Stimulated activated CD8-positive, alpha-beta memory T cell treated with anti-CD3 and anti-CD28 coated beads, Interleukin-12 subunit alpha, Interleukin-12 subunit beta, amount 100 ng/mL, for 4 hours (primary cell): Measurements from ENCODE around the gene KRT20.
"Not testable (repeated sequence)": the region's sequence is repeated elsewhere in the genome, so short reads cannot be mapped to it uniquely, and the experiment has no call there.

Experiments used
- DNase-seq: peaks from one replicate; pipeline ENCODE4 v3.0.0-alpha.2; 2020; ENCODE audit warnings: low read depth

The KRT20 gene, protein sequence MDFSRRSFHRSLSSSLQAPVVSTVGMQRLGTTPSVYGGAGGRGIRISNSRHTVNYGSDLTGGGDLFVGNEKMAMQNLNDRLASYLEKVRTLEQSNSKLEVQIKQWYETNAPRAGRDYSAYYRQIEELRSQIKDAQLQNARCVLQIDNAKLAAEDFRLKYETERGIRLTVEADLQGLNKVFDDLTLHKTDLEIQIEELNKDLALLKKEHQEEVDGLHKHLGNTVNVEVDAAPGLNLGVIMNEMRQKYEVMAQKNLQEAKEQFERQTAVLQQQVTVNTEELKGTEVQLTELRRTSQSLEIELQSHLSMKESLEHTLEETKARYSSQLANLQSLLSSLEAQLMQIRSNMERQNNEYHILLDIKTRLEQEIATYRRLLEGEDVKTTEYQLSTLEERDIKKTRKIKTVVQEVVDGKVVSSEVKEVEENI

GRCh38 chr17:40884708-40885512 is at the start of gene KRT20:
KRT20 (minus strand) TSS chr17:40885242; CDS start chr17:40885185, 57 bp downstream.
- no peak for DNase-seq

DNA sequence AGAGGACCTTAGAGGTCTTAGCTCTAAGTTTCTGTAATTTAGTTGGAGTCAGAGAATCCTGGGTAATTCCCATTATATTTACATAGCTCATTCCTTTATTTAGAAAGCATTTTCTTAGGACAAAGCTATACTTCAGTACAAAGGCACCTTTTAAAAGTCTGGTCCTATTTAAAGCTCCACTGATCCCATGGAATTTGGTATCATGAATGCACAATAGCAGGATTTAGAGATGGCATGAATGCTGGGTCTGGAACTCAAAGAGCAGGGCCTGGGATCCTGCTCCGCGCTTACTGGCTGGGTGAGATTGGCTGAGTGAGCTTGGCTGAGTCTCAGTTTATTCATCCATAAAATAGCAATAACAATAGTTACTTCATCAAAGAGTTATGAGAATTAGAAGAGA is 47.6 kb upstream of the KRT20 start:
- no peak for DNase-seq

- DNase-seq: no peak
These were observed 46.3 kb upstream of the KRT20 start for GRCh38 chr17:40931311-40931710.

DNA sequence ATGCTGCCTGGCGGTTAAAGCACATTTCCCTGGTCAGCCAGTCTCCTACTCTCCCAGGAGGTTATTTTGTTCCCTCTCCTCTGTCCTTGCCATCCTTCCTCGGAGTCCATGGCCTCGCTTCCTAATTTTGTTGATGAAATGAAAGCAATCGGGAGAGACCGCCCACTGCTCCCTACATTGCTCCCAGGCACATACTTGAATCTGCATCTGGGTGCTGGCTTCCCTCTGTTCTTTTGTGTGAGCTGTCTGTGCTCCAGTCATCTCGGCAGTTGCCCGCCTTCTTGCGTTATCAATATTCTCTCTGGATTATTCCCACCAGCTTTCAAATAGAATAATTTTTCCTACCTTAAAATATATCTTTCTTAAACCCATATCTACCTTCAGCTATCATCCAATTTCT is 41.3 kb upstream of the KRT20 start:
- no peak for DNase-seq

DNA sequence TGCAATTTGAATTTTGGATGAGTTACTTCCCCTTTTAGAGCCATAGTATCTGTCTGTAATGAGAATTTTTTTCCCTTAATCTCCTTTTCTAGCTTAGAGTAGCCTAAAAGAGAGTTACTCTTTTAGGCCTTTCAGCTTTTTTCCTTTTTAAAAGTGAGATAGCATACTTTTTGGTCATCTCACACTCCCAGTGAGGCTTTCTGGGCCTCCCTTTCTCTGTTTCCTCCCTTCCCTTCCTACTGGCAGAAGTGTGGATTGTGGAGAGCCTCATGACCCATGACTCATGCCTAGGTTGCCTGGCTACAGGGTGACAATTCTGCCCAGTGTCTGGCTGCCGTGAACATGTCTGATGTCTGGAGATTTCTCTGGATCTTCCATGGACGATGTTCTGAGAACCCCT is 37.2 kb upstream of the KRT20 start:
- no peak for DNase-seq

DNA sequence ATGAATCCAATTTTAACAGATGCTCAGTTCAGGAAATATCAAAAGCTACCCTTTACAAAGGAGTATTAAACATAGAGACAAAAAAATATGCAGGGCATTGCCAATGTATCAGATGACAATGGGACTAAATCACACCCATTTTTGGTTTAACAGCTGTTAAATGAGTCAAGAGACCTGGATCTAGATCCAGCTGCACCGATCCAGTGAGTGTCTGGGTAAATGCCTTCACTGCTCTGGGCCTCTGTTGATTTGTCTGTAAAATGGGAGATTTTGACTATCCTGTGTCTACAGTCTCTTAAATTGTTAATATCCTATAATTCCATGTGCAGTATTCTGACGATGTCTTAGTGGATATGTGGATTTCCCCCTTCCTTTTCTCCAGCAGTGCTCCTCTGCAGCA is 36.0 kb upstream of the KRT20 start:
- no peak for DNase-seq

DNA sequence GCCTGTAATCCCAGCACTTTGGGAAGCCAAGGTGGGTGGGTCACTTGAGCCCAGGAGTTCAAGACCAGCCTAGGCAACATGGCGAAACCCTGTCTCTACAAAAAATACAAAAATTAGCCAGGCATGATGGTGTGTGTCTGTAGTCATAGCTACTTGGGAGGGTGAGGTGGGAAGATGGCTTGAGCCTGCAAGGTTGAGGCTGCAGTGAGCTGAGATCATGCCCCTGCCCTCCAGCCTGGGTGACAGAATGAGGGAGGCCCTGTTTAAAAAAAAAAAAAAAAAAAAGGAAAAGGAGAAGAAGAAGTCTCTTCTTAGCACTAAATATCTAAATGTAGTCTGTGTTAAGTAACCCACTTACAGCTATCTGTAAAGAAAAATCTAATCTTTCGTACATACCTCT is 32.1 kb upstream of the KRT20 start:
- not testable (repeated sequence) for DNase-seq

DNA sequence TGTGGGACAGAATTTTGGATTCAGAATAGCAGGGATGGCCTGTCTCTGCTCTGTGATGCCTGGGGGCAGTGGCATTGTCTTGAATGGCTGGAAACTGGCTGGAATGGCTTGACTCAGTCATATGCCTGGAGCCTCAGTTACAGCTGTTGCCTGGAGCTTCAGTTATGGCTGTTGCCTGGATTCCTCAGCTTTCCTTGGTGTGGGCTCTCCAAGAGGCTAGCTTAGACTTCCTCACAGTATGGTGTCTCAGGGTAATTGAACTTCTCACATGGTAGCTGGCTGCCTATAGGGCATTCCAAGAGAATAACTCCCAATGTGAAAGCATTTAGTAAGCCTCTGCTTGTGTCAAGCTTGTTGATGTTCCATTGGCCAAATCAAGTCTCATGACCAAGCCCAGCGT is 31.3 kb upstream of the KRT20 start:
- DNase-seq: no peak

- no peak for DNase-seq
These were observed 30.7 kb upstream of the KRT20 start for GRCh38 chr17:40915721-40916256.

DNA sequence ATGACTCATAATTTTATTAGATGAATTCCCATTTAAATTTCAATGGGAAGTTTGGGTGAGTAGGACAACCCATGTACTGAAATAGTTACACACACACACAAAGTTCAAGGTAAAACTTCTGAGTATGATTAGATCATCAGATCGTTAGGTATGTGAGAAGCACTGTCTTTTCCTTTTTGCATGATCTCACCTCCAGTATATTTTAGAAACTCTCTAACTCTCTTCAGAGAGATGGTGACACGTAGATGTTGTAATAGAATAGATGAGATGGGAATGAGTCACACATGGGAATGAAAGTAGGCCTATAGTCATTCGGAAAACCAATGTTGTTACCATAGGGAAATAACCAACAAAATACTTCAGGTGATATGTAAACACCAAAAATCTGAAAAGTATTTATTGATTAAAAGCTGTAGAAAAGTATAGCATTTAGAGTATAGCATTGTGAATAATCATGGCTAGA is 30.2 kb upstream of the KRT20 start:
- no peak for DNase-seq

DNA sequence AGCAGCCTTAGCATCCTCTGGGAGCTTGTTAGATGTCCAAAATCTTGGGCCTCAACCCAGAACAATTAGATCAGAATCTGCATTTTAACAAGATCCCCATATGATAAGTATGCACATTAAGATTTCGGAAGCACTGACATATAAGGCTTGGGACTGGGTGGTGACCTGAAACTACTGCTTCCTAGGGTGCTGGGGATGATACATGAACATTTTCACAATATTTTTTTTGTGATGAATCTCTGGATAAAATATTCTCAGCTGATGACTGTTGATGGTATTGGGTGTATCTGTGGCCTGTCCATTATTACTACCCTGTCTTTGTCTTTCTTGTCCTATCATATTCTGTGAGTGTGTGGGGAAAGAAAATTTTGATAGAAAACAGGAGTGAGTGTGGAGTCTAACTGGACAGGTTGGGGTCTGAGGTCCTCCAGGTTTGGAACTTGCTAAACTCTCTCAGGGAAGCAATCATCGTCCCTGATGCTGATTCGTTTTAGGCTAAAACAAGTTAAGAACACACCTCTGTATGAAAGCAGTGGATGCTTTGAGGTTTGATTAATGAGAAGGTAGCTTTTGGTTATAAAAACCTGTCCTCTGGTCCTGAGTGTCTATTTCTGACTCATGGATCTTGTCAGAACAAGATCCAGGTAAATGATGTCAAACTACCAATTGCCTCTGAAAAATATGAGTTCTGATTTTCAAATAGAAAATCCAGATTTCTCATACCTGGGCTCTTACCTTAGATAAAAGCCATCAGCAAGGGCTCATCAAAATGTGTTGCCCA is 29.2 kb upstream of the KRT20 start:
- no peak for DNase-seq

- no peak for DNase-seq
These were observed 27.6 kb upstream of the KRT20 start for GRCh38 chr17:40912486-40913210.

- no peak for DNase-seq
These were observed 25.4 kb upstream of the KRT20 start for GRCh38 chr17:40910441-40910841.

DNA sequence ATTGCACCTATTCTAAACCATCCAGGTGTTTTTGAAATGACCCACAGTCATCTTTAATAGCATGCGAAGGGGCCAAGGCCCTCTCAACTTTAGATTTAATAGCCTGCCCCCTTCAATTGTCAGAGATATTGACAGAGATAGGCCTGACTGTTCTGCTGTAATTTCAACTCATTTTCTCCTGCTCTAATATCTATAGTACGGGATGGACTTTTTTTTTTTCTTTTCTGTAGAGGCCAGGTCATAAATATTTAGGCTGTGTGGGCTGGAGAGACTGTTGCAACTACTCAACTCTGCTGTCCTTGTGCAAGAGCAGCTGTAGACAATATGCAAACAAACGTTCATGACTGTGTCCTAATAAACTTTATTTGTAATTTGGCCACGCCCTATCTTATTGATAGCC is 24.7 kb upstream of the KRT20 start:
- DNase-seq: no peak

DNA sequence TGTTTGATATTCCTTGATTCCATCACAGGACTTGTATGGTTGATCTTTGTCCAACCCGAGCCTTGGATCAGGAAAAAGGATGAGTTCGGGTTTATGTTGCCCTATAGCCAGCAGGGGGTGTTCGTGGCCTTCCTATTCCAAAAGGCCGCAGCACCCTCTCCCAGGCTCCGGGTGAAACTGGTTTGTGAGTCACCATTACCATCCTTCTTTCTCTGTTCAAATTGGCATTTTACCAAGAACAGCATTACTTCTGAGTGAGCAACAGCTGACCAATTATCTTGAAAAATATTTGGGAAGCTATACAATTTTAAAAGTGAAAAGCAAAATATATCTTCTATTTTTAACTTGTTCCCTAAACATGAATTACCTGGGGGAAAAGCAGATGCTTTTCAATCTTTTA is 24.3 kb upstream of the KRT20 start:
- DNase-seq: peak; percentile 16

DNA sequence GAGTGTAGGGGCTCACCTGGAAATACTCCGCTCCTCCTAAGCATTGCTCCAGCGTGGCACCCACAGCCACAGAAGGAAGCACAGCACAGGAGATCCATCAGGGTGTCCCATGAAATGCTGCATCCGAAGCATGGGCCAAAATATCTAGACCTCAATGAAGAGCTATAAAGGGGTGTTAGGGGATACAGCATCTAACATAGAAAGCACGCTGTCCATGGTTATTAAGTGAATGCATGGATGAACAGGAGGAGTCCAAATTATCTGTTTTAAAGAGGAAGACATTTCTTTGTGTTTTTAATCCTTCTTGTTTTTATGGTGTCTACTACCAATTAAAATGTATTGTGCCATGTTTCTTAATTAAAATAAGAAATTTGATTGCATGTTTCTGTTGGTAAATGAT is 21.6 kb upstream of the KRT20 start:
- DNase-seq: no peak

DNA sequence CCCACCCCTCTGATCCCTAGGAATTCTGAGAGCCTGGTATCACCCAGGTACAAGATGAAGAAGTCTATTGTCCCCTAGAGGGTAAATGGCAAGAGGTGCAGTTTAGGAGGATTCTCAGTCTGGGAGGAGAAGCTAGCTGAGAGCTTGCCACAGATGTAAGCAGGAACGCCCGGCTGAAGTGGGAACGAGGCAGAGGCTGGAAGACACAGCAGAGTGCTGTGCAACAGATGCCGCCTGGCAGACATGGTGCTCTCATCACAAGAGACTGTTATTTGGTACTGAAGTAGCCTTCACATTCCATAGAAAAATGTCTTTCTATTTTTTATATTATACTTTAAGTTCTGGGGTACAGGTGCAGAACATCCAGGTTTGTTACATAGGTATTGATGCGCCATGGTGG is 20.3 kb upstream of the KRT20 start:
- DNase-seq: no peak

GRCh38 chr17:40903129-40903847 is 18.2 kb upstream of the KRT20 start:
- DNase-seq: no peak

GRCh38 chr17:40902498-40902897 is 17.5 kb upstream of the KRT20 start:
- DNase-seq: no peak

DNA sequence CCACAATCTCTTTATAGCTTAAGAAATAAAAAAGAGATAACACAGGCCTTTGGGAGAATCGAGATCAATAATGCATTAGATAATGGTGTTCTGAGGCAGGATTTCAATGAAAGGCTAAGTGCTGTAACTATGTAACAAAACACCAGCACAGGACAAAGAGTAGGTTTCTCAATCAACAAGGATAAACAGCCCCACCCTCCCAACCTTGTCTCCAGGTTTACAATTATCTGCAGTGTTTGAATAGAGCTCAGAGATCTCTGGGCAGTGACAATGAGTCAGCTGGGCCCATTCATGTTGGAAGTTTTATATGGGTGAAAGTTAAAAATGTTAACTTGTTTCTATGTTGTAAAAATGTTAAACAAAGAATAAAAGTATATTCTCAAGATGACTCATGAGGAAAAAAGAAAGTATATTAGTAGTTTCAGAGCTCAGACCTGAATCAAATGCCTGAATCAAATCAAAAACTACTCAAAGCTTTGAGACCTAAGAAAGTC is 17.0 kb upstream of the KRT20 start:
- DNase-seq: no peak
